Measurements from ENCODE around the gene HIGD1A.

GRCh38 chr3:42847731-42848130 lies 43.4 kb upstream of the HIGD1A start:
- TF ChIP-seq POLR2A (IDR thresholded peaks at IDR 0.05): no peak
- TF ChIP-seq, protein P1, sequence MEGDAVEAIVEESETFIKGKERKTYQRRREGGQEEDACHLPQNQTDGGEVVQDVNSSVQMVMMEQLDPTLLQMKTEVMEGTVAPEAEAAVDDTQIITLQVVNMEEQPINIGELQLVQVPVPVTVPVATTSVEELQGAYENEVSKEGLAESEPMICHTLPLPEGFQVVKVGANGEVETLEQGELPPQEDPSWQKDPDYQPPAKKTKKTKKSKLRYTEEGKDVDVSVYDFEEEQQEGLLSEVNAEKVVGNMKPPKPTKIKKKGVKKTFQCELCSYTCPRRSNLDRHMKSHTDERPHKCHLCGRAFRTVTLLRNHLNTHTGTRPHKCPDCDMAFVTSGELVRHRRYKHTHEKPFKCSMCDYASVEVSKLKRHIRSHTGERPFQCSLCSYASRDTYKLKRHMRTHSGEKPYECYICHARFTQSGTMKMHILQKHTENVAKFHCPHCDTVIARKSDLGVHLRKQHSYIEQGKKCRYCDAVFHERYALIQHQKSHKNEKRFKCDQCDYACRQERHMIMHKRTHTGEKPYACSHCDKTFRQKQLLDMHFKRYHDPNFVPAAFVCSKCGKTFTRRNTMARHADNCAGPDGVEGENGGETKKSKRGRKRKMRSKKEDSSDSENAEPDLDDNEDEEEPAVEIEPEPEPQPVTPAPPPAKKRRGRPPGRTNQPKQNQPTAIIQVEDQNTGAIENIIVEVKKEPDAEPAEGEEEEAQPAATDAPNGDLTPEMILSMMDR (IDR thresholded peaks at IDR 0.05): no peak
